ENCODE results near the gene IL2RG. TPM values are rescaled to one million over a fixed set of nuclear protein-coding genes. Genes with fewer than 3 reads are reported as not detected.
A peak's percentile ranks its signal among the peaks of the same experiment; 100 is the strongest.

Gene IL2RG
- total RNA-seq, 2 experiments from 2014 or later, result 302 to 310 TPM

DNA sequence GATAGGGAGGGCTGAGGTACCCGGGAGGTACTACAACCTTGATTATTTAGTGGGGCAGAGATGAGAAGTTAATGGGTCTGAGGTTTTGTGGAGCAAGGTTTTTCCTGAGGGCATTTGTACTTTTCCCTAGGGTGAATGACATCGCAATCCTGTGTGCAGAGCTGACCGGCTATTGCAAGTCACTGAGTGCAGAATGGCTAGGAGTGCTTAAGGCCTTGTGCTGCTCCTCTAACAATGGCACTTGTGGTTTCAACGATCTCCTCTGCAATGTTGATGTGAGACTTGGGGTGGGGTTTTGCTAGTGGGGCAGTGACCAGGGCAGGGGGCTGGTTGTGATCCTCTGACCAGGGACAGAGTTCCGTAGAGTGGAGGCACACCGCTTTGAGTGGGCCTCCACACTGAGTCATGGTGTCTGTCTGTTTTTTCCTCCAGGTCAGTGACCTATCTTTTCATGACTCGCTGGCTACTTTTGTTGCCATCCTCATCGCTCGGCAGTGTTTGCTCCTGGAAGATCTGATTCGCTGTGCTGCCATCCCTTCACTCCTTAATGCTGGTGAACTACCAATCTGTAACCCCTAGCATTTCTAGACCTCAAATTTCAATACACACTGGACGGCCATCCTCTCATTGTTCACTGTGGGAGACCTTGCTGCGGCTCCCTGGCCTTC, 16.9 kb upstream of the IL2RG start:
- H3K9me3 Mint-ChIP-seq, result no peaks in the 10 kb centered on the region
- DNase-seq (no peak), ATAC-seq (no peak)
- ChIA-PET POLR2A (interaction anchor here (1.8 kb wide), 1 partner anchor 20 kb away, joined by 4 read pairs; no protein-coding TSS in a partner anchor), CTCF (interaction anchor here (0.7 to 3.7 kb wide), 17 partner anchors 9 to 158 kb away, joined by 3 to 62 read pairs (median 3); partner anchors contain the start of gene MED12)
- peak overlapping the region; percentile 75 for H3K27ac Mint-ChIP-seq
- intact Hi-C loops (cut with micrococcal nuclease), result no loop called here
- TF ChIP-seq, protein P1, sequence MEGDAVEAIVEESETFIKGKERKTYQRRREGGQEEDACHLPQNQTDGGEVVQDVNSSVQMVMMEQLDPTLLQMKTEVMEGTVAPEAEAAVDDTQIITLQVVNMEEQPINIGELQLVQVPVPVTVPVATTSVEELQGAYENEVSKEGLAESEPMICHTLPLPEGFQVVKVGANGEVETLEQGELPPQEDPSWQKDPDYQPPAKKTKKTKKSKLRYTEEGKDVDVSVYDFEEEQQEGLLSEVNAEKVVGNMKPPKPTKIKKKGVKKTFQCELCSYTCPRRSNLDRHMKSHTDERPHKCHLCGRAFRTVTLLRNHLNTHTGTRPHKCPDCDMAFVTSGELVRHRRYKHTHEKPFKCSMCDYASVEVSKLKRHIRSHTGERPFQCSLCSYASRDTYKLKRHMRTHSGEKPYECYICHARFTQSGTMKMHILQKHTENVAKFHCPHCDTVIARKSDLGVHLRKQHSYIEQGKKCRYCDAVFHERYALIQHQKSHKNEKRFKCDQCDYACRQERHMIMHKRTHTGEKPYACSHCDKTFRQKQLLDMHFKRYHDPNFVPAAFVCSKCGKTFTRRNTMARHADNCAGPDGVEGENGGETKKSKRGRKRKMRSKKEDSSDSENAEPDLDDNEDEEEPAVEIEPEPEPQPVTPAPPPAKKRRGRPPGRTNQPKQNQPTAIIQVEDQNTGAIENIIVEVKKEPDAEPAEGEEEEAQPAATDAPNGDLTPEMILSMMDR (IDR thresholded peaks at IDR 0.05), result no peak
- no peak overlapping the region for H3K4me3 Mint-ChIP-seq
- H3K4me1 Mint-ChIP-seq (ENCODE audit: low read depth), result peaks cover 21% of the 10 kb centered on the region
- H3K36me3 Mint-ChIP-seq (ENCODE audit: low read depth), result peaks cover 42% of the 10 kb centered on the region
- no peaks in the 10 kb centered on the region for H3K27me3 Mint-ChIP-seq

- CTCF ChIA-PET, result interaction anchor here (1.4 to 3.3 kb wide), 5 partner anchors 10 to 63 kb away, joined by 3 to 19 read pairs (median 5); no protein-coding TSS in a partner anchor
- H3K9me3 Mint-ChIP-seq, result no peaks in the 10 kb centered on the region
- no peaks in the 10 kb centered on the region for H3K27me3 Mint-ChIP-seq
- peaks cover 15% of the 10 kb centered on the region for H3K36me3 Mint-ChIP-seq (ENCODE audit: low read depth)
- intact Hi-C loops (cut with micrococcal nuclease), result no loop called here
- DNase-seq (no peak), ATAC-seq (no peak)
- peaks cover 24% of the 10 kb centered on the region for H3K4me1 Mint-ChIP-seq (ENCODE audit: low read depth)
- POLR2A ChIA-PET, result interaction anchor here (1.1 to 2.1 kb wide), 7 partner anchors 11 to 20 kb away, joined by 3 to 9 read pairs (median 4); partner anchors contain the start of gene CXorf65
- H3K27ac Mint-ChIP-seq, result peak overlapping the region; percentile 85
- peak overlapping the region; percentile 79 for H3K4me3 Mint-ChIP-seq
- TF ChIP-seq, protein P1 (IDR thresholded peaks at IDR 0.05), result no peak
Measured at GRCh38 chrX:71118985-71119535, 7.7 kb upstream of the IL2RG start.

DNA sequence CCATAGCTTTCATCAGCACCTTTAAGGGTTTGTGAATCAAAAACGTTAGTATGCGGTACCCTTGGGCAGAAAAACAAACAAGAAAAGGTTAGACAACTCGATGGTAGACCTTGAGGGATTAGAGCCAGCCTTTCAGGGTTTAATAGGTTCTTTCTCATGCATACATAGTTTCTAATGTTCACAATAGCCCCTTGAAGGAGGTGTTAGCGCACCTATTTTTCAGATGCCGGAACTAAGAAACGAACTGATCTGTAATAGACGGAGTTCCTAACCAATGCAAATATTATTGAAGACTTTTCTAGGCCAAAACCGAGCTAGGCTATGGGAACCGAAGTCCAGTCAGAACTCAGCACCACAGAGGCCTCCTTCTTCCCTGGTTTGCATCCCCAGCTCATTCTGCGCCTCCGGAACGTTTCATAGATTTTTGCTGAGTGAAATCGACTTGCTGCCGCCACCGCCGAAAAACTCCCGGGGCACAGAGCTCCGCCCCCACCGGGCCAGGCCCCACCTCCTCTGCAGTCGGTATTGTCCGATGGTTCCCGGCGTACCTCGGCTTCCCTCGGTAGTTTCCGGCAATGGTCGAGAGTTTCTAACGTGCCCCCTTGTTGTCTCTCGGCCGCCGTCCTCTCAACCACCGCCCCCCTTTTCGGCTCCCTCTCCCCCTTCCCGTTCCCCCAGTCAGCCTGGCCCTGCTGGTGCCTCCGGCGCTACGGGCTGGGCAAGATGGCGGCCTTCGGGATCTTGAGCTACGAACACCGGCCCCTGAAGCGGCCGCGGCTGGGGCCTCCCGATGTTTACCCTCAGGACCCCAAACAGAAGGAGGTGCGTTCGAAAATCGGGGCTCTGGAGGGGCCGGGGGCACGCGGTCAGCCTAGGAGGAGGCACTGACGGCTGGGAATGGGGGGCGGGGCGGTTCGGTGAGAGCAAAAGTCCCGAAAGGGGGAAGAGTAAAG, 6.9 kb upstream of the IL2RG start, which contains the start of gene MED12:
MED12 (plus strand) TSS at position 565 of the 953 bp plus-strand sequence; CDS start at position 724, 159 bp downstream.
- Mint-ChIP-seq H3K27ac (peak within 1 kb of the TSS; percentile 85), H3K4me1 (ENCODE audit: low read depth) (peaks cover 28% of the 10 kb centered on the region), H3K4me3 (peak within 1 kb of the TSS; percentile 79), H3K36me3 (ENCODE audit: low read depth) (peaks cover 13% of the 10 kb centered on the region), H3K27me3 (no peaks in the 10 kb centered on the region), H3K9me3 (no peaks in the 10 kb centered on the region)
- peak; percentile 99 for ATAC-seq
- TF ChIP-seq, protein P1 (IDR thresholded peaks at IDR 0.05), result no peak
- POLR2A ChIA-PET, result interaction anchor here (0.8 to 2.1 kb wide), 9 partner anchors 11 to 248 kb away, joined by 3 to 9 read pairs (median 4); partner anchors contain the start of genes CXorf65 and NONO
- peak; percentile 92 for DNase-seq
- intact Hi-C loops (cut with micrococcal nuclease), result no loop called here
- CTCF ChIA-PET, result interaction anchor here (1.4 to 3.3 kb wide), 5 partner anchors 11 to 63 kb away, joined by 3 to 19 read pairs (median 5); no protein-coding TSS in a partner anchor

DNA sequence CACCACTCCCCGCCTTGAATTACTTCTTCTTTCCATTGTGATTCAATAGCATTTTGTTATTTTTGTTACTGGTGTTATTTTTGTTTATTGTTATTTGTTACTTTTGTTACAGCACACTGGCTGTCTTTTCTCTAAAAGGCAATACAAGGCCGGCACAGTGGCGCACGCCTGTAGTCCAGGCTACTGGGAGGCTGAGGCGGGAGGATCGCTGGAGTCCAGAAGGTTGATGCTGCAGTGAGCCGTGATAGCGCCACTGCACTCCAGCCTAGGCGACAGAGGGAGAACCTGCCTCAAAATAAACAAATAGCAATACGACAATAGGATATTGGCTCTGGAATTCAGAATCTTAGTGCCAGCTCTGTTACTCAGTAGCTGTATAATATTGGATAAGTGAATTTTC, 6.0 kb upstream of the IL2RG start:
- no peak for DNase-seq
- intact Hi-C loops (cut with micrococcal nuclease), result no loop called here
- ChIA-PET POLR2A (interaction anchor here (0.8 to 1.7 kb wide), 4 partner anchors 15 to 249 kb away, joined by 3 to 8 read pairs (median 5); partner anchors contain the start of gene NONO), CTCF (interaction anchor here (2.4 to 3.3 kb wide), 2 partner anchors 17 to 20 kb away, joined by 5 to 19 read pairs; no protein-coding TSS in a partner anchor)
- ATAC-seq, result no peak
- TF ChIP-seq, protein P1 (IDR thresholded peaks at IDR 0.05), result no peak
- Mint-ChIP-seq H3K4me3 (peak overlapping the region; percentile 79), H3K9me3 (no peaks in the 10 kb centered on the region), H3K27me3 (no peaks in the 10 kb centered on the region), H3K27ac (peak overlapping the region; percentile 59), H3K4me1 (ENCODE audit: low read depth) (peaks cover 32% of the 10 kb centered on the region), H3K36me3 (ENCODE audit: low read depth) (peaks cover 11% of the 10 kb centered on the region)

Measured in activated CD8-positive, alpha-beta T cell treated with anti-CD3 and anti-CD28 coated beads for 36 hours (primary cell).